Endodermal cell (in vitro differentiated cells): ENCODE data around the gene DNM3. TPM values are rescaled to one million over a fixed set of nuclear protein-coding genes. Genes with fewer than 3 reads are reported as not detected.

Experiments
- DNase-seq: peaks from one replicate; pipeline ENCODE4 v3.0.0-alpha.2; 2017
- H3K27ac ChIP-seq: 2 replicates; pipeline ENCODE4 v1.5.1; 2013; ENCODE audit warnings: mild to moderate bottlenecking, low read depth, low read length, moderate library complexity
- H3K27me3 ChIP-seq: 2 replicates; pipeline ENCODE4 v1.6.1; 2013; ENCODE audit warnings: mild to moderate bottlenecking, low read length, moderate library complexity; ENCODE audit not compliant: insufficient read depth, control insufficient read depth, poor library complexity, severe bottlenecking
- H3K36me3 ChIP-seq: 2 replicates; pipeline ENCODE4 v1.7.0; 2013; ENCODE audit warnings: mild to moderate bottlenecking, low read length, moderate library complexity; ENCODE audit not compliant: control insufficient read depth, insufficient read depth
- H3K4me1 ChIP-seq: one replicate; pipeline ENCODE4 v1.7.0; 2013; ENCODE audit warnings: low read length; ENCODE audit not compliant: control insufficient read depth, insufficient read depth
- H3K4me3 ChIP-seq: 2 replicates; pipeline ENCODE4 v1.5.1; 2013; ENCODE audit warnings: mild to moderate bottlenecking, low read length, moderate library complexity
- H3K9ac ChIP-seq: 2 replicates; pipeline ENCODE4 v1.6.1; 2013; ENCODE audit warnings: mild to moderate bottlenecking, low read length, moderate library complexity; ENCODE audit not compliant: poor library complexity, severe bottlenecking; ENCODE audit errors: extremely low read depth
- H3K9me3 ChIP-seq: 2 replicates; pipeline ENCODE4 v1.6.1; 2013; ENCODE audit warnings: mild to moderate bottlenecking, low read length, moderate library complexity; ENCODE audit not compliant: control insufficient read depth
- H3K27ac Mint-ChIP-seq: 2 replicates; pipeline ENCODE4 v1.8.0; 2020; ENCODE audit warnings: mixed read lengths
- H3K27me3 Mint-ChIP-seq: 2 replicates; pipeline ENCODE4 v1.8.0; 2021; ENCODE audit warnings: mild to moderate bottlenecking, mixed read lengths; ENCODE audit not compliant: insufficient read depth
- H3K36me3 Mint-ChIP-seq: 2 replicates; pipeline ENCODE4 v1.8.0; 2020; ENCODE audit warnings: low read depth, mixed read lengths
- H3K4me1 Mint-ChIP-seq: 2 replicates; pipeline ENCODE4 v1.8.0; 2020; ENCODE audit warnings: mixed read lengths
- H3K4me3 Mint-ChIP-seq: 2 replicates; pipeline ENCODE4 v1.8.0; 2020; ENCODE audit warnings: mild to moderate bottlenecking, moderate library complexity, mixed read lengths
- H3K9me3 Mint-ChIP-seq: 2 replicates; pipeline ENCODE4 v1.8.0; 2020; ENCODE audit warnings: mild to moderate bottlenecking, mixed read lengths
- CTCF ChIP-seq: fragments of 200-600 bp; sonication (generic); conservative IDR thresholded peaks from 2 replicates; pipeline ENCODE4 v1.5.0; 2021; ENCODE audit warnings: antibody characterized with exemption, mild to moderate bottlenecking
- WGBS, 2 experiments: methylation state at CpG; one replicate each; pipeline versions ENCODE4 v1.1.5 to v1.1.7; 2013; ENCODE audit warnings: missing lambda C conversion rate in 2 of 2, mixed read lengths in 1 of 2; ENCODE audit not compliant: insufficient coverage in 1 of 2, insufficient read length in 1 of 2; 5-methylcytosine and 5-hydroxymethylcytosine counted together
- total RNA-seq, 2 donors: library from RNA; stranded (reverse); fragmentation: NEBNext Ultra II Directional in 1 of 2; extraction: Animal tissue kit (Norgen Biotek cat#: 25700) in 1 of 2; gene quantifications; 2 replicates in 1 of 2; 3 replicates in 1 of 2; pipeline ENCODE4 v1.2.1, GENCODE V29; 2021

The DNM3 gene
- total RNA-seq, 2 donors from 2014 or later, result 0.53 to 1.8 TPM

- Mint-ChIP-seq H3K9me3 (no peaks in the 10 kb centered on the region), H3K4me1 (no peaks in the 10 kb centered on the region), H3K27ac (no peak overlapping the region), H3K4me3 (no peak overlapping the region), H3K27me3 (no peaks in the 10 kb centered on the region), H3K36me3 (no peaks in the 10 kb centered on the region)
- Histone ChIP-seq H3K36me3 (no peaks in the 10 kb centered on the region), H3K27ac (no peak overlapping the region), H3K9me3 (no peaks in the 10 kb centered on the region), H3K9ac (no peak overlapping the region), H3K4me3 (no peak overlapping the region), H3K4me1 (no peaks in the 10 kb centered on the region), H3K27me3 (no peaks in the 10 kb centered on the region)
- WGBS, 2 experiments, result 96 to 100% methylated on average over 2 to 3 of the region's 4 CpGs
- DNase-seq, result no peak
- TF ChIP-seq CTCF, result no peak
Measured at GRCh38 chr1:172163498-172164215, 322.4 kb downstream of the DNM3 start.

GRCh38 chr1:172165403-172165802, 324.1 kb downstream of the DNM3 start:
- no peaks in the 10 kb centered on the region for H3K36me3 Mint-ChIP-seq
- no peaks in the 10 kb centered on the region for H3K9me3 ChIP-seq
- DNase-seq, result no peak
- no peaks in the 10 kb centered on the region for H3K4me1 ChIP-seq
- no peaks in the 10 kb centered on the region for H3K27me3 Mint-ChIP-seq
- H3K4me3 ChIP-seq, result no peak overlapping the region
- no peak for TF ChIP-seq CTCF
- no peak overlapping the region for H3K27ac ChIP-seq
- no peaks in the 10 kb centered on the region for H3K36me3 ChIP-seq
- WGBS, 2 experiments, result 79% methylated on average over 2 of the region's 2 CpGs; no CpG with 5 or more reads in 1 of the 2 experiments
- no peaks in the 10 kb centered on the region for H3K27me3 ChIP-seq
- H3K4me1 Mint-ChIP-seq, result no peaks in the 10 kb centered on the region
- no peak overlapping the region for H3K4me3 Mint-ChIP-seq
- no peak overlapping the region for H3K9ac ChIP-seq
- no peaks in the 10 kb centered on the region for H3K9me3 Mint-ChIP-seq
- no peak overlapping the region for H3K27ac Mint-ChIP-seq

- Mint-ChIP-seq H3K36me3 (no peaks in the 10 kb centered on the region), H3K27ac (no peak overlapping the region), H3K9me3 (no peaks in the 10 kb centered on the region), H3K4me3 (no peak overlapping the region), H3K27me3 (no peaks in the 10 kb centered on the region), H3K4me1 (no peaks in the 10 kb centered on the region)
- Histone ChIP-seq H3K4me3 (no peak overlapping the region), H3K27me3 (no peaks in the 10 kb centered on the region), H3K27ac (no peak overlapping the region), H3K36me3 (no peaks in the 10 kb centered on the region), H3K4me1 (no peaks in the 10 kb centered on the region), H3K9ac (no peak overlapping the region), H3K9me3 (no peaks in the 10 kb centered on the region)
- WGBS, 2 experiments, result 90 to 100% methylated on average over 3 to 4 of the region's 4 CpGs
- no peak for DNase-seq
- TF ChIP-seq CTCF, result no peak
Measured at GRCh38 chr1:172167796-172168596, 326.7 kb downstream of the DNM3 start.
